ENCODE data around the gene PIGO. TPM values are rescaled to one million over a fixed set of nuclear protein-coding genes. Genes with fewer than 3 reads are reported as not detected.
A peak's percentile ranks its signal among the peaks of the same experiment; 100 is the strongest.

Gene PIGO
- total and polyA plus RNA-seq, 4 experiments from 2014 or later: 17.9 to 29.7 (median 24.3) TPM

- intact Hi-C loops (cut with micrococcal nuclease): no loop called here
- Histone ChIP-seq H3K36me3 (ENCODE audit: insufficient read depth, low read length) (peaks cover 45% of the 10 kb centered on the region), H3K27ac (ENCODE audit: low read depth, low read length) (no peak overlapping the region), H3K4me3 (ENCODE audit: low read length in 2 of 2) (no peak overlapping the region), H3K9me3 (ENCODE audit: control insufficient read depth in 1 of 2, low read length in 2 of 2) (no peaks in the 10 kb centered on the region), H3K4me1 (ENCODE audit: insufficient read depth, low read length) (no peaks in the 10 kb centered on the region), H3K27me3 (ENCODE audit: insufficient read depth, low read length) (no peaks in the 10 kb centered on the region)
- H3K27me3 Mint-ChIP-seq: no peaks in the 10 kb centered on the region
- ChIA-PET POLR2A (ENCODE audit: partially characterized antibody) (no interaction called here), CTCF (ENCODE audit: partially characterized antibody) (no interaction called here)
- peaks cover 0 to 13% (median 5%) of the 10 kb centered on the region in 4 donors for H3K4me1 Mint-ChIP-seq
- H3K27ac Mint-ChIP-seq: peak overlapping the region in 1 of 7 donors; percentile 20
- no peak for DNase-seq
- H3K36me3 Mint-ChIP-seq: peaks cover 59 to 78% of the 10 kb centered on the region in 2 donors
- H3K9me3 Mint-ChIP-seq: no peaks in the 10 kb centered on the region
- H3K4me3 Mint-ChIP-seq: no peak overlapping the region
These were observed 41.3 kb downstream of the PIGO start for GRCh38 chr9:35054871-35055644.

GRCh38 chr9:35054185-35054835 lies 42.1 kb downstream of the PIGO start:
- POLR2A ChIA-PET (ENCODE audit: partially characterized antibody): no interaction called here
- Histone ChIP-seq H3K27me3 (ENCODE audit: insufficient read depth, low read length) (no peaks in the 10 kb centered on the region), H3K36me3 (ENCODE audit: insufficient read depth, low read length) (peaks cover 37% of the 10 kb centered on the region), H3K27ac (ENCODE audit: low read depth, low read length) (no peak overlapping the region), H3K4me1 (ENCODE audit: insufficient read depth, low read length) (no peaks in the 10 kb centered on the region), H3K9me3 (ENCODE audit: control insufficient read depth in 1 of 2, low read length in 2 of 2) (no peaks in the 10 kb centered on the region), H3K4me3 (ENCODE audit: low read length in 2 of 2) (no peak overlapping the region)
- Mint-ChIP-seq H3K9me3 (no peaks in the 10 kb centered on the region), H3K27ac (peak overlapping the region in 2 of 7 donors; percentile 20 to 60), H3K4me1 (peaks cover 0 to 13% (median 5%) of the 10 kb centered on the region in 4 donors), H3K36me3 (peaks cover 51 to 71% of the 10 kb centered on the region in 2 donors), H3K4me3 (no peak overlapping the region), H3K27me3 (no peaks in the 10 kb centered on the region)
- CTCF ChIA-PET (ENCODE audit: partially characterized antibody): interaction anchor here (0.7 kb wide), 1 partner anchor 155 kb away, joined by 3 read pairs; no protein-coding TSS in a partner anchor
- DNase-seq: no peak
- intact Hi-C loops (cut with micrococcal nuclease): no loop called here

- Histone ChIP-seq H3K4me1 (ENCODE audit: insufficient read depth, low read length) (no peaks in the 10 kb centered on the region), H3K27ac (ENCODE audit: low read depth, low read length) (no peak overlapping the region), H3K27me3 (ENCODE audit: insufficient read depth, low read length) (no peaks in the 10 kb centered on the region), H3K9me3 (ENCODE audit: control insufficient read depth in 1 of 2, low read length in 2 of 2) (no peaks in the 10 kb centered on the region), H3K36me3 (ENCODE audit: insufficient read depth, low read length) (peaks cover 8% of the 10 kb centered on the region), H3K4me3 (ENCODE audit: low read length in 2 of 2) (no peak overlapping the region)
- H3K9me3 Mint-ChIP-seq: no peaks in the 10 kb centered on the region
- DNase-seq: peak; percentile 28 to 51 (median 36)
- POLR2A ChIA-PET (ENCODE audit: partially characterized antibody): interaction anchor here (0.8 to 1.8 kb wide), 7 partner anchors 9 to 152 kb away, joined by 3 to 6 read pairs (median 3); partner anchors contain the start of gene VCP
- no peak overlapping the region for H3K27ac Mint-ChIP-seq
- H3K36me3 Mint-ChIP-seq: peaks cover 35 to 53% of the 10 kb centered on the region in 2 donors
- no peak overlapping the region for H3K4me3 Mint-ChIP-seq
- intact Hi-C loops (cut with micrococcal nuclease): loop anchor here (1.0 kb wide), 1 partner anchor 152 kb away; no protein-coding TSS in a partner anchor
- peaks cover 0 to 13% (median 5%) of the 10 kb centered on the region in 4 donors for H3K4me1 Mint-ChIP-seq
- CTCF ChIA-PET (ENCODE audit: partially characterized antibody): interaction anchor here (0.7 to 4.2 kb wide), 27 partner anchors 8 to 161 kb away, joined by 3 to 43 read pairs (median 4); partner anchors contain the start of genes FANCG and PIGO
- no peaks in the 10 kb centered on the region for H3K27me3 Mint-ChIP-seq
These were observed 45.1 kb downstream of the PIGO start for GRCh38 chr9:35051069-35051967.

- Mint-ChIP-seq H3K4me3 (peak overlapping the region in 1 of 8 donors; percentile 66), H3K36me3 (peaks cover 20 to 36% of the 10 kb centered on the region in 2 donors), H3K4me1 (peaks cover 0 to 12% (median 5%) of the 10 kb centered on the region in 4 donors), H3K9me3 (no peaks in the 10 kb centered on the region), H3K27me3 (no peaks in the 10 kb centered on the region), H3K27ac (peak overlapping the region in 1 of 7 donors; percentile 9)
- ChIA-PET CTCF (ENCODE audit: partially characterized antibody) (no interaction called here), POLR2A (ENCODE audit: partially characterized antibody) (no interaction called here)
- intact Hi-C loops (cut with micrococcal nuclease): no loop called here
- Histone ChIP-seq H3K27ac (ENCODE audit: low read depth, low read length) (no peak overlapping the region), H3K27me3 (ENCODE audit: insufficient read depth, low read length) (no peaks in the 10 kb centered on the region), H3K4me3 (ENCODE audit: low read length in 2 of 2) (no peak overlapping the region), H3K4me1 (ENCODE audit: insufficient read depth, low read length) (no peaks in the 10 kb centered on the region), H3K9me3 (ENCODE audit: control insufficient read depth in 1 of 2, low read length in 2 of 2) (no peaks in the 10 kb centered on the region), H3K36me3 (ENCODE audit: insufficient read depth, low read length) (peaks cover 4% of the 10 kb centered on the region)
- DNase-seq: no peak
These were observed 47.9 kb downstream of the PIGO start for GRCh38 chr9:35048511-35048910.

GRCh38 chr9:35044071-35044470 lies 52.3 kb downstream of the PIGO start:
- POLR2A ChIA-PET (ENCODE audit: partially characterized antibody): no interaction called here
- CTCF ChIA-PET (ENCODE audit: partially characterized antibody): interaction anchor here (1.1 to 2.2 kb wide), 4 partner anchors 8 to 145 kb away, joined by 3 to 7 read pairs (median 5); no protein-coding TSS in a partner anchor

GRCh38 chr9:35042891-35043545 lies 53.4 kb downstream of the PIGO start:
- CTCF ChIA-PET (ENCODE audit: partially characterized antibody): interaction anchor here (1.0 to 2.2 kb wide), 3 partner anchors 9 to 58 kb away, joined by 4 to 7 read pairs (median 6); no protein-coding TSS in a partner anchor
- peaks cover 15 to 25% of the 10 kb centered on the region in 2 donors for H3K36me3 Mint-ChIP-seq
- intact Hi-C loops (cut with micrococcal nuclease): no loop called here
- no peak for DNase-seq
- Histone ChIP-seq H3K27me3 (ENCODE audit: insufficient read depth, low read length) (no peaks in the 10 kb centered on the region), H3K4me1 (ENCODE audit: insufficient read depth, low read length) (no peaks in the 10 kb centered on the region), H3K27ac (ENCODE audit: low read depth, low read length) (no peak overlapping the region), H3K36me3 (ENCODE audit: insufficient read depth, low read length) (peaks cover 10% of the 10 kb centered on the region), H3K9me3 (ENCODE audit: control insufficient read depth in 1 of 2, low read length in 2 of 2) (no peaks in the 10 kb centered on the region), H3K4me3 (ENCODE audit: low read length in 2 of 2) (no peak overlapping the region)
- H3K4me1 Mint-ChIP-seq: peaks cover 0 to 6% (median 0%) of the 10 kb centered on the region in 4 donors
- no peaks in the 10 kb centered on the region for H3K27me3 Mint-ChIP-seq
- peak overlapping the region in 1 of 7 donors; percentile 33 for H3K27ac Mint-ChIP-seq
- POLR2A ChIA-PET (ENCODE audit: partially characterized antibody): interaction anchor here (0.8 to 1.2 kb wide), 2 partner anchors 8 to 60 kb away, joined by 3 read pairs; partner anchors contain the start of gene STOML2
- no peaks in the 10 kb centered on the region for H3K9me3 Mint-ChIP-seq
- no peak overlapping the region for H3K4me3 Mint-ChIP-seq

More at GRCh38 chr9:35044071-35044470, 52.3 kb downstream of the PIGO start:
- Mint-ChIP-seq H3K27me3 (no peaks in the 10 kb centered on the region), H3K9me3 (no peaks in the 10 kb centered on the region), H3K4me1 (peaks cover 0 to 6% (median 0%) of the 10 kb centered on the region in 4 donors), H3K4me3 (no peak overlapping the region), H3K27ac (peak overlapping the region in 3 of 7 donors; percentile 2 to 30 (median 17)), H3K36me3 (peaks cover 23 to 32% of the 10 kb centered on the region in 2 donors)
- Histone ChIP-seq H3K4me1 (ENCODE audit: insufficient read depth, low read length) (no peaks in the 10 kb centered on the region), H3K27ac (ENCODE audit: low read depth, low read length) (no peak overlapping the region), H3K36me3 (ENCODE audit: insufficient read depth, low read length) (peaks cover 10% of the 10 kb centered on the region), H3K9me3 (ENCODE audit: control insufficient read depth in 1 of 2, low read length in 2 of 2) (no peaks in the 10 kb centered on the region), H3K4me3 (ENCODE audit: low read length in 2 of 2) (no peak overlapping the region), H3K27me3 (ENCODE audit: insufficient read depth, low read length) (no peaks in the 10 kb centered on the region)
- intact Hi-C loops (cut with micrococcal nuclease): no loop called here
- DNase-seq: no peak

Data from CD4-positive, alpha-beta memory T cell (primary cell).